Measurements from ENCODE around the gene USP11.

Gene USP11

DNA sequence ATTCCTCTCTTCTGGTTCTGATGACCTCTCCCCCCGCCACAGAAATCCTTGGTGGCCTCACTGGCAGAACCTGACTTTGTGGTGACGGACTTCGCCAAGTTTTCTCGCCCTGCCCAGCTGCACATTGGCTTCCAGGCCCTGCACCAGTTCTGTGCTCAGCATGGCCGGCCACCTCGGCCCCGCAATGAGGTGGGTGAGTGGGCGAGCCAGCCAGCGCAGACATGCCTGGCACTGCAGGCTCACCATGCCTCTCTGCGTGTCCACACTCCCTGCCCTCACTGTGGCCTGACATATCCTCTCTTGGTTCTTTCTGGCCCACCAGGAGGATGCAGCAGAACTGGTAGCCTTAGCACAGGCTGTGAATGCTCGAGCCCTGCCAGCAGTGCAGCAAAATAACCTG is 30.5 kb upstream of the USP11 start:
- in situ Hi-C loops (cut with MboI; ENCODE audit: low sequenced_read_pairs): loop anchor here (25.0 kb wide), 1 partner anchor 310 kb away; no protein-coding TSS in a partner anchor

DNA sequence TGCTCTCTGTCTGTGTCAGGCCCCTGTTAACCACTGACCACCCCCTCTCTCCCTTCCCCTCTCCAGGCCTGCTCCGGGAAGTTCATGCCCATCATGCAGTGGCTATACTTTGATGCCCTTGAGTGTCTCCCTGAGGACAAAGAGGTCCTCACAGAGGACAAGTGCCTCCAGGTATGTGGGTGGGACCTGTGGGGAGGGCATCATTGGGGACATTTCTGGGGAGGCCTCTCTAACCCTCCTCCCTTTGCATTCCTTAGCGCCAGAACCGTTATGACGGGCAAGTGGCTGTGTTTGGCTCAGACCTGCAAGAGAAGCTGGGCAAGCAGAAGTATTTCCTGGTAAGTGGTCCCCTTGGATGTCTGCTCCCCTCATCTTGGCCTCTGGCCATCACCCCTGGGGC is 29.9 kb upstream of the USP11 start:
- in situ Hi-C loops (cut with MboI; ENCODE audit: low sequenced_read_pairs): loop anchor here (25.0 kb wide), 1 partner anchor 309 kb away; no protein-coding TSS in a partner anchor

DNA sequence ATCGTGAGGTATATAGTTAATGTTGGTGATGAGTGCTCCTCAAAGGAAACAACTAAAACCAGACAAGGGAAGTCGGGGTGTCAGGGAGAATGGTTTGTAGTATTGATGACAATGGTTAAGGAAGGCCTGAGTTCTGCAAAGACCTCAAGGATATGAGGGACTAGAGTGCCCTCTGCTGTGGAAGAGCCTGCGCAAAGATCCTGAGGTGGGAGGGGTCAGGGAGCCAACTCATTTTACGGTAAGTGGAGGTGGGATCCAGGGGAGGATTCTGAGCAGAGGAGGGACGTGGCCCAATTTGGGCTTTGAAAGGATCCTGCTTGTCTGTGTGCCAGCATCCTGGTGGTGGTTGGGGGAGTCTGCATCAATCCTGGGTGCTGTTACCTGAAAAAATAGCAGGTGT is 27.8 kb upstream of the USP11 start:
- in situ Hi-C loops (cut with MboI; ENCODE audit: low sequenced_read_pairs): loop anchor here (25.0 kb wide), 1 partner anchor 307 kb away; no protein-coding TSS in a partner anchor

DNA sequence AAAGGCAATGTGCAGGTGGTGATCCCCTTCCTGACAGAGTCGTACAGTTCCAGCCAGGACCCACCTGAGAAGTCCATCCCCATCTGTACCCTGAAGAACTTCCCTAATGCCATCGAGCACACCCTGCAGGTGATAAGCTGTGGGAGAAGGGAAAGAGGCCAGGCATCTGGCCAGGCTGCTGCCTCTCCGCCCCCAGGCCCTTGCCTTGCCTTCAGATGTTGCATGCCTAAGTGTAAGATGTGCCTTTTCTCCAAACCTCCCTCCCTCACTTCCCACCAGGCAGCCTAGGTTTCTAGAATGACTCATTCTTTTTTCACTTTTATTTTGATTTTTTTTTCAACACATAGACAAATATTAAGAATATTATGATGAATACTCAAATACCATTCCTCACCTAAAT is 26.5 kb upstream of the USP11 start:
- in situ Hi-C loops (cut with MboI; ENCODE audit: low sequenced_read_pairs): loop anchor here (25.0 kb wide), 1 partner anchor 306 kb away; no protein-coding TSS in a partner anchor

DNA sequence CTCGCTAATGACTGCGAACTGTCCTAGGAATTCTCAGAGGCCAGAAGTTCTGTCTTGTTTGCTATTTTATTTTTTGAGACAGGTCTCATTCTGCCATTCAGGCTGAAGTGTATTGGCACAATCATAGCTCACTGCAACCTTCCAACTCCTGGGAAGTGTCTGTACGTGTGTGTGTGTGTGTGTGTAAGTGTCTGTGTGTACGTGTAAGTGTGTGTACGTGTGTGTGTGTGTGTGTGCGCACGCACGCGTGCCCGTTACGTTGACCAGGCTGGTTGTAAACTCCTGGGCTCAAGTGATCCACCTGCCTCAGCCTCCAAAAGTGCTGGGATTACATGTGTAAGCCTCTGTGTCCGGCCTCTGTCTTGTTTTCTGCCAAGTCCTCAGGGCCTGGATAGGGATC is 24.7 kb upstream of the USP11 start:
- in situ Hi-C loops (cut with MboI; ENCODE audit: low sequenced_read_pairs): loop anchor here (25.0 kb wide), 1 partner anchor 304 kb away; no protein-coding TSS in a partner anchor

DNA sequence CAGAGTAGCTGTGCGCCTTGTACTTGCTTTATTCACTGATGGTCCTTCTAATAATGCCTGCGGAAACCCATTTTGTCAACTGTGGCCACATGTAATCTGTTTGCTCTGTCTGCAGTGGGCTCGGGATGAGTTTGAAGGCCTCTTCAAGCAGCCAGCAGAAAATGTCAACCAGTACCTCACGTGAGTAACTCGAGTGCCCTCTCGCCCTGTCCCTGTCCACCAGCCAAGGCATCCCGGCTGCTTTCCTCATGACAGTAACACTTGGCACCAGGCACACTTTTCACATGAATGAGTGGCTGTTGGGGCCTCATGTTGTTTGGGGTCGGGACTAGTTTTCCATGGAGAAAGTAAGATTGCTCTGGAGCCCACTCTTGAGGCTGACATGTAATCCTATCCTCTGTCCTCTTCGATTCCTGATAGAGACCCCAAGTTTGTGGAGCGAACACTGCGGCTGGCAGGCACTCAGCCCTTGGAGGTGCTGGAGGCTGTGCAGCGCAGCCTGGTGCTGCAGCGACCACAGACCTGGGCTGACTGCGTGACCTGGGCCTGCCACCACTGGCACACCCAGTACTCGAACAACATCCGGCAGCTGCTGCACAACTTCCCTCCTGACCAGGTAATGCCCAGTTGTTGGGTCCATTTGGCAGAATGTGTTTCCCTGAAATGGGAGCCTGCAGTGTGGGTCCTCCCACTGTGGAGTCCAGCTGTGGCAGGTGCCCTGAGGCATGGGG is 23.1 kb upstream of the USP11 start:
- in situ Hi-C loops (cut with MboI; ENCODE audit: low sequenced_read_pairs): loop anchor here (25.0 kb wide), 1 partner anchor 303 kb away; no protein-coding TSS in a partner anchor

DNA sequence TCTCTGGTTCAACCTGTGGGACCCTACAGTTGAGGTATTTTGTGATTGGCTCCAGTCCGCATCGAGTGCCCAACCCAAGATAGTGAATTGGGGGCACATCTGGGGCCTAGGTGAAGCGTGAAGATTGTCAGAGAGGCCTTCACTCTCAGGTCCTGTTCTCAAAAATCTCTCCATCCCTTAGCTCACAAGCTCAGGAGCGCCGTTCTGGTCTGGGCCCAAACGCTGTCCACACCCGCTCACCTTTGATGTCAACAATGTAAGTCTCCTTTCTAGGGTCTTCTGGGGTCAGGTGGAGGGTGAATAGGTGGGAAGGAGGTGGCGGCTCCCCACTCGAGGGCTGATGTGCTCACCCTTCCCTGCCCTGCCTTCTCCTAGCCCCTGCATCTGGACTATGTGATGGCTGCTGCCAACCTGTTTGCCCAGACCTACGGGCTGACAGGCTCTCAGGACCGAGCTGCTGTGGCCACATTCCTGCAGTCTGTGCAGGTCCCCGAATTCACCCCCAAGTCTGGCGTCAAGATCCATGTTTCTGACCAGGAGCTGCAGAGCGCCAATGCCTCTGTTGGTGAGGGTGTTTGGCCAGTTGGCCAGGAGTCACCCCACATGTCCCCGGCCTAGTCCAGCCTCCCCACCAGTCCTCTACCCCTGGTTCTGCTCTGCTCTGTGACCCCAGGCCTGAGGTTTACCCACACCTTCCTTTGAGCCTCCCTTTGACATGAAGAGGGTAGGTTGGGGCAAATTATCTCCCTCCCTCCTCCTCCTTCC is 22.0 kb upstream of the USP11 start:
- in situ Hi-C loops (cut with MboI; ENCODE audit: low sequenced_read_pairs): loop anchor here (25.0 kb wide), 1 partner anchor 301 kb away; no protein-coding TSS in a partner anchor

DNA sequence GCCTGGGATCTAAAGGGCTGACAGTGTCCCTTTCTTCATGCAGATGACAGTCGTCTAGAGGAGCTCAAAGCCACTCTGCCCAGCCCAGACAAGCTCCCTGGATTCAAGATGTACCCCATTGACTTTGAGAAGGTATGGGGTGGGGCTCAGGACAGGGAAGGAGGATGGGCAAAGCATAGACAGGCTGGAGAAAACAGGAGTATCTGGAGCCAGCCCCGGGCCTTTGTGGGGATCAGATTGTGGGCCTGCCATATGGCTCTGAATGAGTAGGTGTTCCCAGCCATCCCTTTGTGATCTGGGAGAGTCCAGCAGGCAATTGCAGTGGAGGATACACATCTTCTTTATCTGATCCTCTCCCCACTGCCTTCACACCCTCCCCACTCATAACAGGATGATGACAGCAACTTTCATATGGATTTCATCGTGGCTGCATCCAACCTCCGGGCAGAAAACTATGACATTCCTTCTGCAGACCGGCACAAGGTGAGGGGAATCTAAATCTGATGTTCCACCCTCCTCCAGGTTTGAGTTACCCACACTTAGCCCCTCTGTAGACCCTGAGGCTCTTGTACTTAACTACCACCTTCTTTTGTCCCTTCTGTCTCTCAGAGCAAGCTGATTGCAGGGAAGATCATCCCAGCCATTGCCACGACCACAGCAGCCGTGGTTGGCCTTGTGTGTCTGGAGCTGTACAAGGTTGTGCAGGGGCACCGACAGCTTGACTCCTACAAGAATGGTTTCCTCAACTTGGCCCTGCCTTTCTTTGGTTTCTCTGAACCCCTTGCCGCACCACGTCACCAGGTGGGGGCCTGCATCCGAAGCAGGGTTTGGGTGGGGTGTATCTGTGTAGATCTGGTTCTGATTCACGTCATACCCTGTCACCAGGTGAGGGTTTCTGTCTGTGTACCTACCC is 20.2 kb upstream of the USP11 start:
- in situ Hi-C loops (cut with MboI; ENCODE audit: low sequenced_read_pairs): loop anchor here (25.0 kb wide), 1 partner anchor 300 kb away; no protein-coding TSS in a partner anchor

DNA sequence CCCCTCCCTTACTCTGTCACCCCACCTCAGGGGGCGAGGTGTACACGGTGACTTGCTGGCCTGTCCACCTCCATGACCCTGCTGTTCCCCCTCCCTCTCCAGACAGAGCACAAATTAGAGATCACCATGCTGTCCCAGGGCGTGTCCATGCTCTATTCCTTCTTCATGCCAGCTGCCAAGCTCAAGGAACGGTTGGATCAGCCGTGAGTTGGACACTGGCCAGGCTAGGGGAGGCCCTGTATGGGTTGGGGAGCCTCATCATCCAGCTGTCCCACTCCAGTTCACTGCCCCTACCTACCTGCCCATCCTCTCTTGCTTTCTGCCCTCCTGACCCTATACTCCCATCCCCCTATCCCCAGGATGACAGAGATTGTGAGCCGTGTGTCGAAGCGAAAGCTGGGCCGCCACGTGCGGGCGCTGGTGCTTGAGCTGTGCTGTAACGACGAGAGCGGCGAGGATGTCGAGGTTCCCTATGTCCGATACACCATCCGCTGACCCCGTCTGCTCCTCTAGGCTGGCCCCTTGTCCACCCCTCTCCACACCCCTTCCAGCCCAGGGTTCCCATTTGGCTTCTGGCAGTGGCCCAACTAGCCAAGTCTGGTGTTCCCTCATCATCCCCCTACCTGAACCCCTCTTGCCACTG is 18.3 kb upstream of the USP11 start:
- in situ Hi-C loops (cut with MboI; ENCODE audit: low sequenced_read_pairs): loop anchor here (25.0 kb wide), 1 partner anchor 298 kb away; no protein-coding TSS in a partner anchor

DNA sequence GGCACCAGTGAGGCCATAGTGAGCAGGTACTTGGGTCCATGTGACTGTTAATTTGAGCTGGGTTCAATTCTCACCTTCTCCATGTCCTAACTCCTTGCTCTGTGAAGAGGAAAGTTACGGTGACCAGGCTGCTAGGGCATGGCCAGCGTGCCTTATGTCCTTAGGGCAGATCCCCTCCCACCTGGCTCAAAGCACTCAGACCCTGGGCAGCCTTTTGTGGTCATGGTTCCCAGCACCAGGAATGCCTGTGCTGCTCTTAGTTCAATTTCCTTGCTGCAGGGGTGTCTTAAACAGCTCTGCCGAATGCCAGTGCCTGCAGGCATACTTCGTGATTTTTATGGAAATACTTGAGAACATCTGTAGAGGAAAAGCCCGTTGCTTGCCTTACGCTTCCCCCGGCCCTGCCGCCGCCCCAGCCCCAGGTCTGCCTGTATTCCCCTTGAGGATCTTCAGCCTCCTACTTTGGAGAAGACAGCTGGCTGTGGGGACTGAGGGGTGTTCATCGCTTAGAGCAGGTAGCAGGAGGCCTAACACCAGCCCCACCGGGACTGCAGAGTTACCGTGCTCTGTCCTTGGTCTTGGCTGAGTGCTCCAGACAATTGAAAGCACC is 17.4 kb upstream of the USP11 start:
- in situ Hi-C loops (cut with MboI; ENCODE audit: low sequenced_read_pairs): loop anchor here (25.0 kb wide), 1 partner anchor 297 kb away; no protein-coding TSS in a partner anchor

DNA sequence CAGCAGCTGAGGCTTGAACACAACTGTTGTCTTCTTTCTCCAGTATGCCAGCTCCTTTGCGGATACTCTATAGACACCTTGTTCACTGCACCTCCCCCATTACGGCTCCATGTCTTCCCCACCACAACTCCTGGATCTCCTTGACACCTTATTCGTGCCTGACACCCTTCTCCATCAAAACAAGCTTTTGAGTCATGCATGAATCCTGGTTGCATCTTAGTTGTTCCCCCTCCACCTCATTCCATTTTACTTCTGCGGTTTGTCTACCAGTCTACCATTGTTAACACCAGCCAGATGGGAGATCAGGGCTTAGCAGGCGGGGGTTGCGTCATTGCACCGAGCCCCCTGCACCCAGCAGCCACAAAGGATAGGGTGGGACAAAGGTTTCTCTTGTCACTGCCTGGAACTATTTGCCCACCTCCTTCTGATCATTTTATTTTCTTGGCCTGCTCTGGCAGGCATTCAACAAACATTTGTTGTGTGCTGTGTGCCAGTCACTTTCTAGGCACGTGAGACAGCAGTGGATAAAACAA is 16.4 kb upstream of the USP11 start:
- in situ Hi-C loops (cut with MboI; ENCODE audit: low sequenced_read_pairs): loop anchor here (25.0 kb wide), 1 partner anchor 296 kb away; no protein-coding TSS in a partner anchor

DNA sequence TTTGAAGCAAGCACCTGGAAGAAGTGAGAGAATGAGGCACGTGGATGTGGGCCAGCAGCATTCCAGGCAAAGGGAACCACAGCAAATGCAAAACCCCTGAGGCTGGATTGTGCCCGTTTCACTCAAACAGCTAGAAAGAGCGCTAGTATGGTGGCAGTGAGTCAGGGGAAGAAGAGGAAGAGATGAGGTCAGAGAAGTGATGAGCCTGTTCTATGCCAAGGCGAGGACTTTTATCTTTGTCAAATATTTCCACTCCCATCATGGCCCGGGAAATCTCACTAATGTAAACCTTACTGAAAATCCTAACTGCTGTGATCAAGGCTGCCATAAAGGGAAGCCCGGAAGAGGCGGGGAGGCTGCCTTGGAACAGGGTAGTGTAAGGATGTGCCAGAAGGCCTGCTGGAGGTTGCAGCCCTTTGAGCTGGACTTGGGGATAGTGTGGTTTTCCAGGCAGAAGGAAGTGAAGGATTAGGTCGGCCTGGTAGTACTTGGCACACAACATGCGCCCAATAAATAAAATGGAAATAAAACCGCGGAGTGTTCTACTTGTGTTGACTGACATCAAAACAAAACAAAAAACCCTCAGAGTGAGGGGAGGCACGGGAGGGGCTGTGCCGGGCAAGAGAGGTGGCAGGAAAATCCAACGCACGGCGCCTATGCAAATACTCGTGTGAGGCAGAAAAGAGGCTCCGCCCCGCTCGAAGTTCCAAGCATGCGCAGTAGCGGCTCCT is 15.5 kb upstream of the USP11 start:
- in situ Hi-C loops (cut with MboI; ENCODE audit: low sequenced_read_pairs): loop anchor here (25.0 kb wide), 1 partner anchor 295 kb away; no protein-coding TSS in a partner anchor

DNA sequence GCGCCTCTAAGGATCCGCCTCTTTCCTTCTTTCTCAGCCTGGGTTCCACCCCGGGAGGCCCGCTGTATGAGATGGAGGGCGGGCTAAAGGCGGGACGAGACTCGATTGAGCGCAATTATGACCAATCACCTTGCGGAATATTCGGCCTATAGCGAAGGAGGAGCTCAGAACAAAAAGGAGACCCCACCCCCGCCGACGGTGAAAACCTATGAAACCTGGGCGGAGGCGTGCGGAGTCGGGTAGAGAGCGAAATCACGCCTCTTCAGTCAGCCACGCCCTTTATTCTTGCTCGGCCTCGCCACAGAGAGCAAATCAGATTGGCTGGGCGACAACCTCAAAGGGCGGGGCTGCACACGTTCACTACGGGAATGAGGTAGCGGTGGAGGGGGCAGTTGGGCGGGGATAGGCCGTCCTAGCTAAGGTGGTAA is 14.9 kb upstream of the USP11 start:
- in situ Hi-C loops (cut with MboI; ENCODE audit: low sequenced_read_pairs): loop anchor here (25.0 kb wide), 1 partner anchor 294 kb away; no protein-coding TSS in a partner anchor

DNA sequence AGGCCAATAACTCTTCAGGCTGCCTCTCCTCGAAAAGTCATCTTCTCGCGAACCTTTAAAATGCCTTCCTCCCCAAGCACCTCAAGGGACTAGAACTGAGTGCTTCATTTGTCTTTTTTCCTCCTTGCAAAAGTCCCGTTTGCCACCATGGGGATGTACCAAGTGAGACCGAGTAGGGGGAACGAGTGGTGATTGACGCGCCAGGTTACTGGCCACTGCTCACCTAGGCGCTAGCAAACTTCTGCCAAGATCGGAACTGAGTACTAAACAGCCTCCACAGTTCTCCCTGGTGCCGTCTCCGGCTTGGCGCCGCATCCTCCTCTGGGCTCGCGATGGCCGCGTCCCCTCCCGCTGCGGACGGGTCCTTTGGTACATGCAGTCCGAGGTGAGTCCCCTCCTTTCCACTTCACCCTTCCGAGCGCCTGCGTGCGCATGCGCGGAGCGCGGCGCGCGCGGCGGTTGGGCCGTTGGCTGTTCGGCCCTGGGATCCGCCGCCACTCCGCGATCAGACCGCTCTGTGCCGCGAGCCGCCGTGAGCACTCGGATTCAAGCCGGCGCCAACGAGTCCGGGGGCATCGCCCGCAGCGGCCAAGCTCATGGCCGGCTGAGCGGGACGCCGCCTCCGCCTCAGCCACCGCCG is 14.4 kb upstream of the USP11 start, which contains the start of gene CDK16:
Gene CDK16, plus strand, starts transcription at position 402 of the 640 bp plus-strand sequence. CDS start 4,877 bp downstream, outside the sequence.
- in situ Hi-C loops (cut with MboI; ENCODE audit: low sequenced_read_pairs): loop anchor here (25.0 kb wide), 1 partner anchor 294 kb away; no protein-coding TSS in a partner anchor

DNA sequence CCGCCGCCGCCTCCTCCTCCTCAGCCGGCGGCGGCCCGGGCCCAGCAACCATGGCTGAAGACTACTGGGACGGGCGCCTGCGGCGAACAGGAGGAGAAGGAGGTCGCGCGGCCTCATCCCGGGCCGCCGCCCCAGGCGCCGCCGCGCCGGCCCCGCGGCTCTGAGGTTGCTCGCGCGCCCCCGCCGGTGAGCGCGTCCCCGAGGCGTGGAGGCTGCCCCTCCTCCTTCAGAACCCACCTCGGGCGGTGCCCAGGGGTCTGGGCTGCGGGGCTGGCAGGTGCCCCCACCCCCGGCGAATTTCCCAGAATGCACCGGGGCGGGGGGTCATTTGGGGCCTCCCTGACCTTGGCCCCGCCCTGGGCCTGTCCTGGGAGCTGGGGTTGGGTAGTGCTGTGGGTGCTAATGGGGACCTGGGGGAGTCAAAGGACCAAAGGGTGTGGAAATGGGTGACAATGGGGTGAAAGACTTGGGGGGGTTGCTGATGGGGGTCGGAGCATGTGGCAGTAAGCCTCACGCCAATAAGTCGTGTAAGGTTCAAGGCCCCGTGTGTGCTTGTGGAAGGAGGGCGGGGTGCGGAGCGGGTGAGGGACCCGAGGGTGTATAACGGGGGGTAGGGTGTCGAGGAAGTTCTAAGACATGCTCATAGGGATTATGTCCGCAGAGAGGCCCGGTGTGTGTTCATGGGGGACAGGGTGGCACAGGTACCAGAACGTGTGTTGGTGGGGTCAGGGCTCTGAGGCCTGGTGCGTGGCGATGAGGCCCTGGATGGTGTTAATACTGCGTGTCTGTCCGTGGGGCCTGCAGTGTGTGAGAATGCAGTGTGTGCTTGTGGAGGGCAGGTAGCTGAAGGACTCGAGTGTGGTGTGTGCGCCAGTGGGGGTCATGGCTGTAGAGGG is 13.6 kb upstream of the USP11 start:
- in situ Hi-C loops (cut with MboI; ENCODE audit: low sequenced_read_pairs): loop anchor here (25.0 kb wide), 1 partner anchor 293 kb away; no protein-coding TSS in a partner anchor

DNA sequence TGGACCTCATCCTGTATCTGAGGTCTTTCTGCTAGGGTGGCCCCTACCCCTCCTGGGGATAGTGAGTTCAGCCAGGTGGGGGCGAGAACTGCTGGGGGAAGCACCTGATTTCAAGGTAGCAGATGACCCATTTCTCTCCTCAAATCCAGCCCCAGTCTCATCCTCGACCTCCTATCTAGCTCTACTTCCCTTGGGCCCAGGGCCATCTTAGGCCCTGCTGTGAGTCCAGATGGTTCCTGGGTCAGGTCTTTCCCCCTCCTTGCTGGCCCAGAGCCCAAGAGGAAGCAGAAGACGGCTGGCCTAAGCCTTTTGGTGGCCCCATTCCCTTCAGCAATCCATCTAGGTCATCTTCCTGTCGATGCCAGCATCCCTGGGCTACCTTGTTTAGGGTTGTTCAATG is 11.1 kb upstream of the USP11 start:
- in situ Hi-C loops (cut with MboI; ENCODE audit: low sequenced_read_pairs): loop anchor here (25.0 kb wide), 1 partner anchor 291 kb away; no protein-coding TSS in a partner anchor
